ENCODE data around the gene RAB25. TPM values are rescaled to one million over a fixed set of nuclear protein-coding genes. Genes with fewer than 3 reads are reported as not detected.

The RAB25 gene
- total and polyA plus RNA-seq, 2 of the 13 experiments (the other 11 are each of a cell fraction or from before 2014, with no cell fraction given): 0.20 to 0.22 TPM

- TF ChIP-seq, protein P1, sequence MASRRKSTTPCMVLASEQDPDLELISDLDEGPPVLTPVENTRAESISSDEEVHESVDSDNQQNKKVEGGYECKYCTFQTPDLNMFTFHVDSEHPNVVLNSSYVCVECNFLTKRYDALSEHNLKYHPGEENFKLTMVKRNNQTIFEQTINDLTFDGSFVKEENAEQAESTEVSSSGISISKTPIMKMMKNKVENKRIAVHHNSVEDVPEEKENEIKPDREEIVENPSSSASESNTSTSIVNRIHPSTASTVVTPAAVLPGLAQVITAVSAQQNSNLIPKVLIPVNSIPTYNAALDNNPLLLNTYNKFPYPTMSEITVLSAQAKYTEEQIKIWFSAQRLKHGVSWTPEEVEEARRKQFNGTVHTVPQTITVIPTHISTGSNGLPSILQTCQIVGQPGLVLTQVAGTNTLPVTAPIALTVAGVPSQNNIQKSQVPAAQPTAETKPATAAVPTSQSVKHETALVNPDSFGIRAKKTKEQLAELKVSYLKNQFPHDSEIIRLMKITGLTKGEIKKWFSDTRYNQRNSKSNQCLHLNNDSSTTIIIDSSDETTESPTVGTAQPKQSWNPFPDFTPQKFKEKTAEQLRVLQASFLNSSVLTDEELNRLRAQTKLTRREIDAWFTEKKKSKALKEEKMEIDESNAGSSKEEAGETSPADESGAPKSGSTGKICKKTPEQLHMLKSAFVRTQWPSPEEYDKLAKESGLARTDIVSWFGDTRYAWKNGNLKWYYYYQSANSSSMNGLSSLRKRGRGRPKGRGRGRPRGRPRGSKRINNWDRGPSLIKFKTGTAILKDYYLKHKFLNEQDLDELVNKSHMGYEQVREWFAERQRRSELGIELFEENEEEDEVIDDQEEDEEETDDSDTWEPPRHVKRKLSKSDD (CRISPR knock-in tag; IDR thresholded peaks at IDR 0.05; ENCODE audit: low read depth): no peak
- TF ChIP-seq CSRNP1 (CRISPR knock-in tag; IDR thresholded peaks at IDR 0.05) (no peak), ARNTL (CRISPR knock-in tag; IDR thresholded peaks at IDR 0.05) (peak; percentile 55; the same call in 1 of the 2 replicates), SPEN (CRISPR knock-in tag; IDR thresholded peaks at IDR 0.05; ENCODE audit: low read depth) (peak; percentile 70), NFYC (CRISPR knock-in tag; IDR thresholded peaks at IDR 0.05) (no peak), REPIN1 (CRISPR knock-in tag; IDR thresholded peaks at IDR 0.05; ENCODE audit: borderline replicate concordance, low read depth) (no peak), GZF1 (CRISPR knock-in tag; IDR thresholded peaks at IDR 0.05) (no peak), IKZF5 (CRISPR knock-in tag; IDR thresholded peaks at IDR 0.05) (no peak), ARHGAP35 (CRISPR knock-in tag; IDR thresholded peaks at IDR 0.05; ENCODE audit: borderline replicate concordance) (no peak), ZBTB14 (CRISPR knock-in tag; IDR thresholded peaks at IDR 0.05) (no peak), DRAP1 (CRISPR knock-in tag; IDR thresholded peaks at IDR 0.05) (peak; percentile 76), CCAR2 (optimal IDR thresholded peaks at IDR 0.05; ENCODE audit: low read depth, low read length) (peak; percentile 66), ZNF280B (CRISPR knock-in tag; IDR thresholded peaks at IDR 0.05; ENCODE audit: borderline replicate concordance) (no peak), HNF4G (IDR thresholded peaks at IDR 0.05; ENCODE audit: borderline replicate concordance, low read depth, low read length) (peak; percentile 46; the same call in 1 of the 2 replicates), HNF4G (CRISPR knock-in tag; IDR thresholded peaks at IDR 0.05; ENCODE audit: borderline replicate concordance, low read depth) (no peak), ZSCAN30 (CRISPR knock-in tag; IDR thresholded peaks at IDR 0.05) (no peak), CBX1 (IDR thresholded peaks at IDR 0.05; ENCODE audit: low read depth) (peak; percentile 32)
- TF ChIP-seq, protein P2, sequence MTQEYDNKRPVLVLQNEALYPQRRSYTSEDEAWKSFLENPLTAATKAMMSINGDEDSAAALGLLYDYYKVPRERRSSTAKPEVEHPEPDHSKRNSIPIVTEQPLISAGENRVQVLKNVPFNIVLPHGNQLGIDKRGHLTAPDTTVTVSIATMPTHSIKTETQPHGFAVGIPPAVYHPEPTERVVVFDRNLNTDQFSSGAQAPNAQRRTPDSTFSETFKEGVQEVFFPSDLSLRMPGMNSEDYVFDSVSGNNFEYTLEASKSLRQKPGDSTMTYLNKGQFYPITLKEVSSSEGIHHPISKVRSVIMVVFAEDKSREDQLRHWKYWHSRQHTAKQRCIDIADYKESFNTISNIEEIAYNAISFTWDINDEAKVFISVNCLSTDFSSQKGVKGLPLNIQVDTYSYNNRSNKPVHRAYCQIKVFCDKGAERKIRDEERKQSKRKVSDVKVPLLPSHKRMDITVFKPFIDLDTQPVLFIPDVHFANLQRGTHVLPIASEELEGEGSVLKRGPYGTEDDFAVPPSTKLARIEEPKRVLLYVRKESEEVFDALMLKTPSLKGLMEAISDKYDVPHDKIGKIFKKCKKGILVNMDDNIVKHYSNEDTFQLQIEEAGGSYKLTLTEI (CRISPR knock-in tag; conservative IDR thresholded peaks at IDR 0.05): no peak
Measured at GRCh38 chr1:156118177-156118868, 57.4 kb downstream of the RAB25 start (continued).
